ENCODE results near the gene MED17.

DNA sequence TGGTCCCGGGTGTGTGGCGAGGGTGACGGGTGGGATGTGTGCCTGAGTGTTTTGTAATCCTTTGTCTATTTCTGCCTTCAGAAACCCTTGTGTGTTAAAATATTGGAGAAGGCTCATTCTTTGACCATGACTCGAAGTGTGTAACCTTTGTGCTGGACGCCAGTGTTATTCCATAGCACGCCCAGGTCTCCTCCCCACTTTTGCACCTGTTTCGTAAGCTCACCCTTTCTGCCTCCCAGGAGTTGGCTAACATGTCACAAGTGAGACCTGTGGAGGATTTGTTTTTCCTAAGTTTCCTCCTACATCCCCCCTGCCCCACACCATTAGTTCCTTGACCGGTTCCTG, 42.2 kb upstream of the MED17 start:
- TF ChIP-seq, protein P1, sequence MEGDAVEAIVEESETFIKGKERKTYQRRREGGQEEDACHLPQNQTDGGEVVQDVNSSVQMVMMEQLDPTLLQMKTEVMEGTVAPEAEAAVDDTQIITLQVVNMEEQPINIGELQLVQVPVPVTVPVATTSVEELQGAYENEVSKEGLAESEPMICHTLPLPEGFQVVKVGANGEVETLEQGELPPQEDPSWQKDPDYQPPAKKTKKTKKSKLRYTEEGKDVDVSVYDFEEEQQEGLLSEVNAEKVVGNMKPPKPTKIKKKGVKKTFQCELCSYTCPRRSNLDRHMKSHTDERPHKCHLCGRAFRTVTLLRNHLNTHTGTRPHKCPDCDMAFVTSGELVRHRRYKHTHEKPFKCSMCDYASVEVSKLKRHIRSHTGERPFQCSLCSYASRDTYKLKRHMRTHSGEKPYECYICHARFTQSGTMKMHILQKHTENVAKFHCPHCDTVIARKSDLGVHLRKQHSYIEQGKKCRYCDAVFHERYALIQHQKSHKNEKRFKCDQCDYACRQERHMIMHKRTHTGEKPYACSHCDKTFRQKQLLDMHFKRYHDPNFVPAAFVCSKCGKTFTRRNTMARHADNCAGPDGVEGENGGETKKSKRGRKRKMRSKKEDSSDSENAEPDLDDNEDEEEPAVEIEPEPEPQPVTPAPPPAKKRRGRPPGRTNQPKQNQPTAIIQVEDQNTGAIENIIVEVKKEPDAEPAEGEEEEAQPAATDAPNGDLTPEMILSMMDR (conservative IDR thresholded peaks at IDR 0.05 in 1 of 2, IDR thresholded peaks at IDR 0.05 in 1 of 2; ENCODE audit: extremely low read depth in 1 of 2, insufficient read depth in 1 of 2, low read depth in 1 of 2, low read length in 2 of 2), result no peak
- no peak for TF ChIP-seq EZH2 (IDR thresholded peaks at IDR 0.05; ENCODE audit: borderline replicate concordance, low read length)

Measured in mammary epithelial cell (primary cell).